ENCODE data around the gene RACGAP1. TPM values are rescaled to one million over a fixed set of nuclear protein-coding genes. Genes with fewer than 3 reads are reported as not detected.

The RACGAP1 gene
- total and polyA plus RNA-seq, 2 donors (not counting 1 experiment from before 2014, with no cell fraction given), result 4.1 to 14.2 TPM

GRCh38 chr12:49950273-49951251 lies 74.7 kb downstream of the RACGAP1 start, which contains the start of gene AQP2:
TSS of gene AQP2 (plus strand) at chr12:49950737. CDS start at chr12:49950831, 94 bp downstream.
- Histone ChIP-seq H3K79me2 (ENCODE audit: control insufficient read depth, insufficient read depth, low read length) (no peaks in the 10 kb centered on the region), H3K9me3 (ENCODE audit: control extremely low read depth in 1 of 3, control insufficient read depth in 2 of 3, insufficient read depth in 1 of 3, low read length in 2 of 3) (no peaks in the 10 kb centered on the region), H3K4me3 (ENCODE audit: control extremely low read depth in 1 of 5, extremely low read depth in 1 of 5, insufficient read depth in 1 of 5, low read depth in 2 of 5, low read length in 4 of 5) (no peak within 1 kb of the TSS), H3K4me2 (replicated peaks; ENCODE audit: low read depth, low read length, poor library complexity, severe bottlenecking) (no peak within 1 kb of the TSS), H3K36me3 (replicated peaks in 1 of 2; ENCODE audit: control extremely low read depth in 1 of 2, control insufficient read depth in 1 of 2, extremely low read depth in 1 of 2, insufficient read depth in 2 of 2, low read length in 1 of 2) (no peaks in the 10 kb centered on the region), H2AFZ (ENCODE audit: insufficient read depth, low read depth, low read length, poor library complexity, severe bottlenecking) (no peak within 1 kb of the TSS), H3K27me3 (replicated peaks in 1 of 4; ENCODE audit: control extremely low read depth in 1 of 4, control insufficient read depth in 3 of 4, insufficient read depth in 4 of 4, low read length in 3 of 4) (peaks cover 0 to 38% (median 14%) of the 10 kb centered on the region in 4 experiments), H3K9ac (ENCODE audit: low read length) (no peak within 1 kb of the TSS), H3K27ac (ENCODE audit: low read length in 2 of 2) (no peak within 1 kb of the TSS), H4K20me1 (ENCODE audit: control insufficient read depth, insufficient read depth, low read length, poor library complexity, severe bottlenecking) (no peaks in the 10 kb centered on the region), H3K4me1 (ENCODE audit: control insufficient read depth in 2 of 2, insufficient read depth in 2 of 2, low read length in 2 of 2) (peaks cover 0 to 5% of the 10 kb centered on the region in 2 donors)
- ChIA-PET CTCF (interaction anchor here (1.7 kb wide), 1 partner anchor 16 kb away, joined by 7 read pairs; no protein-coding TSS in a partner anchor), POLR2A (no interaction called here)
- ATAC-seq (ENCODE audit: low read depth) (no peak), DNase-seq (no peak)
- WGBS (ENCODE audit: insufficient coverage), result 87% methylated on average over 30 of the region's 32 CpGs
- Mint-ChIP-seq H3K4me1 (peaks cover 5% of the 10 kb centered on the region), H3K9me3 (ENCODE audit: insufficient read depth) (no peaks in the 10 kb centered on the region), H3K27ac (no peak within 1 kb of the TSS), H3K4me3 (no peak within 1 kb of the TSS), H3K27me3 (peaks cover 21% of the 10 kb centered on the region)
- no peak for TF ChIP-seq CTCF (IDR thresholded peaks at IDR 0.05)
- TF ChIP-seq EZH2 (IDR thresholded peaks at IDR 0.05; ENCODE audit: borderline replicate concordance, insufficient read depth, low read depth, low read length, poor library complexity, severe bottlenecking), result no peak
- intact Hi-C loops (cut with micrococcal nuclease), result no loop called here

- CTCF ChIA-PET, result interaction anchor here (1.7 kb wide), 1 partner anchor 17 kb away, joined by 7 read pairs; no protein-coding TSS in a partner anchor
- Histone ChIP-seq H3K4me3 (ENCODE audit: control extremely low read depth in 1 of 5, extremely low read depth in 1 of 5, insufficient read depth in 1 of 5, low read depth in 2 of 5, low read length in 4 of 5) (no peak overlapping the region), H3K27me3 (replicated peaks in 1 of 4; ENCODE audit: control extremely low read depth in 1 of 4, control insufficient read depth in 3 of 4, insufficient read depth in 4 of 4, low read length in 3 of 4) (peaks cover 0 to 33% (median 12%) of the 10 kb centered on the region in 4 experiments), H2AFZ (ENCODE audit: insufficient read depth, low read depth, low read length, poor library complexity, severe bottlenecking) (no peak overlapping the region), H3K4me1 (ENCODE audit: control insufficient read depth in 2 of 2, insufficient read depth in 2 of 2, low read length in 2 of 2) (peaks cover 0 to 8% of the 10 kb centered on the region in 2 donors), H3K4me2 (replicated peaks; ENCODE audit: low read depth, low read length, poor library complexity, severe bottlenecking) (no peak overlapping the region), H4K20me1 (ENCODE audit: control insufficient read depth, insufficient read depth, low read length, poor library complexity, severe bottlenecking) (no peaks in the 10 kb centered on the region), H3K9me3 (ENCODE audit: control extremely low read depth in 1 of 3, control insufficient read depth in 2 of 3, insufficient read depth in 1 of 3, low read length in 2 of 3) (no peaks in the 10 kb centered on the region), H3K9ac (ENCODE audit: low read length) (no peak overlapping the region), H3K36me3 (replicated peaks in 1 of 2; ENCODE audit: control extremely low read depth in 1 of 2, control insufficient read depth in 1 of 2, extremely low read depth in 1 of 2, insufficient read depth in 2 of 2, low read length in 1 of 2) (no peaks in the 10 kb centered on the region), H3K27ac (ENCODE audit: low read length in 2 of 2) (no peak overlapping the region), H3K79me2 (ENCODE audit: control insufficient read depth, insufficient read depth, low read length) (no peaks in the 10 kb centered on the region)
- Mint-ChIP-seq H3K9me3 (ENCODE audit: insufficient read depth) (no peaks in the 10 kb centered on the region), H3K4me1 (peaks cover 8% of the 10 kb centered on the region), H3K4me3 (no peak overlapping the region), H3K27me3 (peaks cover 23% of the 10 kb centered on the region), H3K27ac (no peak overlapping the region)
- intact Hi-C loops (cut with micrococcal nuclease), result no loop called here
- DNase-seq (no peak), ATAC-seq (ENCODE audit: low read depth) (no peak)
- POLR2A ChIA-PET, result no interaction called here
- TF ChIP-seq CTCF (IDR thresholded peaks at IDR 0.05), result no peak
- TF ChIP-seq EZH2 (IDR thresholded peaks at IDR 0.05; ENCODE audit: borderline replicate concordance, insufficient read depth, low read depth, low read length, poor library complexity, severe bottlenecking), result no peak
- WGBS (ENCODE audit: insufficient coverage), result 96% methylated on average over 3 of the region's 3 CpGs
Measured at GRCh38 chr12:49949866-49950265, 75.4 kb downstream of the RACGAP1 start.

Data from B cell (primary cell).